Measurements from ENCODE around the gene ZDHHC19. TPM values are rescaled to one million over a fixed set of nuclear protein-coding genes. Genes with fewer than 3 reads are reported as not detected.
"Not testable (repeated sequence)": the region's sequence is repeated elsewhere in the genome, so short reads cannot be mapped to it uniquely, and the experiment has no call there.

ZDHHC19 gene
- total and polyA plus RNA-seq, 8 donors = 0.38 to 2.7 TPM; not detected in 6

GRCh38 chr3:196251918-196252317 lies 40.7 kb upstream of the ZDHHC19 start:
- no peak overlapping the region for H3K4me3 ChIP-seq
- DNase-seq = no peak
- H3K27me3 ChIP-seq = no peaks in the 10 kb centered on the region
- H3K36me3 ChIP-seq = peaks cover 26 to 66% (median 57%) of the 10 kb centered on the region in 4 donors
- H3K27ac ChIP-seq = no peak overlapping the region
- intact Hi-C loops (cut with DNase I; ENCODE audit: low total_unique reads) = loop anchor here (10.0 kb wide), 2 partner anchors 263 to 433 kb away; partner anchors contain the start of gene SMCO1
- TF ChIP-seq POLR2AphosphoS5 (IDR thresholded peaks at IDR 0.05) (no peak), EP300 (IDR thresholded peaks at IDR 0.05) (no peak), CTCF (IDR thresholded peaks at IDR 0.05) (no peak), POLR2A (IDR thresholded peaks at IDR 0.05) (no peak)
- no peaks in the 10 kb centered on the region for H3K4me1 ChIP-seq
- no peaks in the 10 kb centered on the region for H3K9me3 ChIP-seq
- WGBS, 5 donors = 93 to 98% (median 98%) methylated on average over 16 of the region's 16 CpGs

- H3K36me3 ChIP-seq = peaks cover 20 to 76% (median 73%) of the 10 kb centered on the region in 4 donors
- H3K27me3 ChIP-seq = no peaks in the 10 kb centered on the region
- no peak for DNase-seq
- intact Hi-C loops (cut with DNase I; ENCODE audit: low total_unique reads) = no loop called here
- TF ChIP-seq EP300 (IDR thresholded peaks at IDR 0.05) = no peak
- no peak for TF ChIP-seq CTCF (IDR thresholded peaks at IDR 0.05)
- TF ChIP-seq POLR2AphosphoS5 (IDR thresholded peaks at IDR 0.05) = no peak
- TF ChIP-seq POLR2A (IDR thresholded peaks at IDR 0.05) = no peak
- no peaks in the 10 kb centered on the region for H3K4me1 ChIP-seq
- no peak overlapping the region for H3K4me3 ChIP-seq
- H3K27ac ChIP-seq = no peak overlapping the region
- no peaks in the 10 kb centered on the region for H3K9me3 ChIP-seq
- WGBS, 5 donors = 78 to 91% (median 88%) methylated on average over 12 to 13 of the region's 13 CpGs
Observed at GRCh38 chr3:196246612-196247308, 35.6 kb upstream of the ZDHHC19 start.

DNA sequence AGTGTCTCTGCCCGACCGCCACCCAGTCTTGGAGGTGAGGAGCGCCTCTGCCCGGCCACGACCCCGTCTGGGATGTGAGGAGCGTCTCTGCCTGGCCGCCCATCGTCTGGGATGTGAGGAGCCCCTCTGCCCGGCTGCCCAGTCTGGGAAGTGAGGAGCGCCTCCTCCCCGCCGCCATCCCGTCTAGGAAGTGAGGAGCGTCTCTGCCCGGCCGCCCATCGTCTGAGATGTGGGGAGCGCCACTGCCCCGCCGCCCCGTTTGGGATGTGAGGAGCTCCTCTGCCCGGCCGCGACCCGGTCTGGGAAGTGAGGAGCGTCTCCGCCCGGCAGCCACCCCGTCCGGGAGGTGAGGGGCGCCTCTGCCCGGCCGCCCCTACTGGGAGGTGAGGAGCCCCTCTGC lies 33.0 kb upstream of the ZDHHC19 start:
- H3K27me3 ChIP-seq; DNase-seq; intact Hi-C loops (cut with DNase I; ENCODE audit: low total_unique reads); H3K4me1 ChIP-seq; H3K27ac ChIP-seq; H3K4me3 ChIP-seq; H3K9me3 ChIP-seq: not testable (repeated sequence)
- peaks cover 39 to 93% (median 89%) of the 10 kb centered on the region in 4 donors for H3K36me3 ChIP-seq
- WGBS, 5 donors = 98 to 99% (median 98%) methylated on average over 19 to 34 of the region's 34 CpGs

DNA sequence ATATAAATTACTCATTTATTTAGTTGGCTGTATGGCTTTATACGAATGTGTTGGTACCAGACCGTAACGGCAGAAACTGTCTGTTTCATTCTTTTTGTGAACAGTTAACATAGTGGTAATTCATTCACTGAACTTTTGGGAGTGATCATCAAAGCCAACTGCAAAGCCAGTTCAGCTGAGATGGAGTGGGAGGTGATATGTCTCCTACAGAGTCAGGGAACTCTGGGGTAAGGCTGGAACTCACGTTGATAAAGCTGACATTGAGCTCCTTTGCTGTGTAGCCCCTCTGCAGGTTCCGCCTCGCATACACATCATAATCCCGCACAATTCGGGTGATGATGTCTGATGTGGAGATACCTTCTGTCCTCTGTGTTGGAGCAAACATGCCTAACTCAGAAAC lies 30.5 kb upstream of the ZDHHC19 start:
- 83 to 91% (median 89%) methylated on average over 8 of the region's 8 CpGs for WGBS, 5 donors
- H3K4me1 ChIP-seq = no peaks in the 10 kb centered on the region
- H3K9me3 ChIP-seq = no peaks in the 10 kb centered on the region
- DNase-seq = no peak
- H3K27ac ChIP-seq = no peak overlapping the region
- H3K27me3 ChIP-seq = no peaks in the 10 kb centered on the region
- peaks cover 44 to 97% (median 89%) of the 10 kb centered on the region in 4 donors for H3K36me3 ChIP-seq
- TF ChIP-seq POLR2A (IDR thresholded peaks at IDR 0.05) = no peak
- TF ChIP-seq POLR2AphosphoS5 (IDR thresholded peaks at IDR 0.05) = no peak
- TF ChIP-seq EP300 (IDR thresholded peaks at IDR 0.05) = no peak
- TF ChIP-seq CTCF (IDR thresholded peaks at IDR 0.05) = no peak
- intact Hi-C loops (cut with DNase I; ENCODE audit: low total_unique reads) = no loop called here
- H3K4me3 ChIP-seq = no peak overlapping the region

- Histone ChIP-seq H3K4me1 (no peaks in the 10 kb centered on the region), H3K36me3 (peaks cover 42 to 93% (median 82%) of the 10 kb centered on the region in 4 donors)
Observed at GRCh38 chr3:196240424-196240823, 29.2 kb upstream of the ZDHHC19 start.

More at GRCh38 chr3:196240424-196240823, 29.2 kb upstream of the ZDHHC19 start:
- 92 to 97% (median 96%) methylated on average over 4 of the region's 4 CpGs for WGBS, 5 donors
- no peaks in the 10 kb centered on the region for H3K27me3 ChIP-seq
- no peak for DNase-seq
- no peak overlapping the region for H3K4me3 ChIP-seq
- H3K9me3 ChIP-seq = no peaks in the 10 kb centered on the region
- TF ChIP-seq CTCF (IDR thresholded peaks at IDR 0.05) (no peak), POLR2A (IDR thresholded peaks at IDR 0.05) (no peak), EP300 (IDR thresholded peaks at IDR 0.05) (no peak), POLR2AphosphoS5 (IDR thresholded peaks at IDR 0.05) (no peak)
- intact Hi-C loops (cut with DNase I; ENCODE audit: low total_unique reads) = no loop called here
- no peak overlapping the region for H3K27ac ChIP-seq

Data from stomach (tissue), 9 donors.